C4-2B (cell line): ENCODE results near the gene IRX3.

Experiments used
- CTCF ChIP-seq: fragments of 450-650 bp; conservative IDR thresholded peaks from 2 replicates; pipeline ENCODE4 v1.5.1; 2017; ENCODE audit warnings: mild to moderate bottlenecking
- ZFX ChIP-seq: fragments of 450-650 bp; IDR thresholded peaks from 2 replicates; pipeline ENCODE4 v1.6.1; 2017

GRCh38 chr16:54317101-54317611, 30.6 kb upstream of the IRX3 start:
- TF ChIP-seq CTCF: no peak
- no peak for TF ChIP-seq ZFX
